IPS-15b (cell line): Measurements from ENCODE around the gene HOXD10.

Source experiments
- H3K27me3 ChIP-seq: one replicate; pipeline ENCODE4 v1.6.1; 2013; ENCODE audit warnings: low read length; ENCODE audit not compliant: control insufficient read depth, insufficient read depth
- H3K36me3 ChIP-seq: one replicate; pipeline ENCODE4 v1.6.1; 2013; ENCODE audit warnings: low read length; ENCODE audit not compliant: control insufficient read depth, insufficient read depth
- H3K4me1 ChIP-seq: one replicate; pipeline ENCODE4 v1.6.1; 2013; ENCODE audit warnings: mild to moderate bottlenecking, low read length; ENCODE audit not compliant: control insufficient read depth, insufficient read depth
- H3K4me3 ChIP-seq: one replicate; pipeline ENCODE4 v1.5.1; 2013; ENCODE audit warnings: low read depth, low read length
- H3K9ac ChIP-seq: one replicate; pipeline ENCODE4 v1.6.1; 2013; ENCODE audit warnings: low read depth, mild to moderate bottlenecking, low read length
- H3K9me3 ChIP-seq: one replicate; pipeline ENCODE4 v1.6.1; 2013; ENCODE audit warnings: mild to moderate bottlenecking, low read length; ENCODE audit not compliant: control insufficient read depth, insufficient read depth

The HOXD10 gene

DNA sequence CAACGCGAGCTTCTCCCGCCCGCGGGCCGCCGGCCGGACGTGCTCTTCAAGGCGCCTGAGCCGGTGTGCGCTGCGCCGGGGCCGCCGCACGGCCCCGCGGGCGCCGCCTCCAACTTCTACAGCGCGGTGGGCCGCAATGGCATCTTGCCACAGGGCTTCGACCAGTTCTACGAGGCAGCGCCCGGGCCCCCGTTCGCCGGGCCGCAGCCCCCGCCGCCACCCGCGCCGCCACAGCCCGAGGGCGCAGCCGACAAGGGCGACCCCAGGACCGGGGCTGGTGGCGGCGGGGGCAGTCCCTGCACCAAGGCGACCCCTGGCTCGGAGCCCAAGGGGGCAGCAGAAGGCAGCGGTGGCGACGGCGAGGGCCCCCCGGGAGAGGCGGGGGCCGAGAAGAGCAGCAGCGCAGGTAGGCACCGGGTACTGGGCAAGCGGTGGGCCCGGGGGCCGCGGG lies 8.8 kb upstream of the HOXD10 start:
- H3K36me3 ChIP-seq: no peaks in the 10 kb centered on the region
- peaks cover 2% of the 10 kb centered on the region for H3K4me1 ChIP-seq
- peaks cover 94% of the 10 kb centered on the region for H3K27me3 ChIP-seq
- H3K9ac ChIP-seq: no peak overlapping the region
- no peaks in the 10 kb centered on the region for H3K9me3 ChIP-seq
- no peak overlapping the region for H3K4me3 ChIP-seq

DNA sequence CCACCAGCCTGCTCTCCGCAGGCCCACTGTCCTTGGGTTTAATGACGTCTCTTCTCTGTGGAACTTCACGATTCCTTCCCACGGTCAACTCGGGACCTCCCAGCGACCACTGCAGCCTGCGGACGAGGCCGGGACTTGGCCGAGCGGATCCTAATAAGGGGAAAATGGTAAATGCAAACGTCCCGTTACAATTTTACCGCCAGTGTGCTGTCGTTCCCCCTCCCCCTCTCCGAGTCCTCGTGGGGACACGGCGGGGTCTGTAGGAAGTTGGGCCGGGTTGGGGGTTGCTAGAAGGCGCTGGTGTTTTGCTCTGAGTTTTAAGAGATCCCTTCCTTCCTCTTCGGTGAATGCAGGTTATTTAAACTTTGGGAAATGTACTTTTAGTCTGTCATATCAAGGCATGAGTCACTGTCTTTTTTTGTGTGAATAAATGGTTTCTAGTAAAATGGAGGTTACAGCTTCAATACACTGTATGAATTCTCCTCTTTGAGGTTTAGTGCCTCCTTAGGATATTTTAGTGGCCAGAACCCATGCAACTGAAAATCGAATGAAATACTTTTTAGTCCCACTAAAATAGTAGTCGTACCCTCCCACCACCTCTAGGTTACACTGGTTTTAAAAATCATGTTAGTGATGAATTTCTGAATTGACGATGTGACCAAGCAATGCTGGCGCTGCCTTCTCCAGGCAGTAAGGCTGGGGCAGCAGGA lies 7.2 kb upstream of the HOXD10 start:
- no peak overlapping the region for H3K4me3 ChIP-seq
- no peaks in the 10 kb centered on the region for H3K36me3 ChIP-seq
- peaks cover 94% of the 10 kb centered on the region for H3K27me3 ChIP-seq
- no peaks in the 10 kb centered on the region for H3K9me3 ChIP-seq
- H3K4me1 ChIP-seq: peaks cover 2% of the 10 kb centered on the region
- H3K9ac ChIP-seq: no peak overlapping the region

DNA sequence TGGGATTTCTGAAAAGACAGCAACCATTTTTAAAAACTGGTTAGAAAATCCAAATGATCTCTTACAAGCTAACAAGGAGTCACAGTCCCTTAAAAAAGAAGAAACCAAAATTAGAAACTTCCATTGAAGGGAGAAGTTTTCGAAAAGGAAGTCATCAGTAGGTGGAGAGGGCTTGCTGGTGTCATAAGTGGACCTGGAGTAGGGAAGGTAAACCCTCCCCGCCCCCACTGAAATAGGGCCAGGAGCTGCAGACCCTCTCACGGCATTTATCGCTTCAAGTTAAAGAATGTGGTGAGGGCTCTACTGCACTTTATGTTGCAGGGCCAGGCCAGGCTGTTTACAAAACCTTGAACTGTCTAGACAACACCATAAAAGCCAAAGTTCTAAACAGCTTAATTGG lies 6.6 kb upstream of the HOXD10 start:
- Histone ChIP-seq H3K27me3 (peaks cover 94% of the 10 kb centered on the region), H3K4me1 (peaks cover 2% of the 10 kb centered on the region)

DNA sequence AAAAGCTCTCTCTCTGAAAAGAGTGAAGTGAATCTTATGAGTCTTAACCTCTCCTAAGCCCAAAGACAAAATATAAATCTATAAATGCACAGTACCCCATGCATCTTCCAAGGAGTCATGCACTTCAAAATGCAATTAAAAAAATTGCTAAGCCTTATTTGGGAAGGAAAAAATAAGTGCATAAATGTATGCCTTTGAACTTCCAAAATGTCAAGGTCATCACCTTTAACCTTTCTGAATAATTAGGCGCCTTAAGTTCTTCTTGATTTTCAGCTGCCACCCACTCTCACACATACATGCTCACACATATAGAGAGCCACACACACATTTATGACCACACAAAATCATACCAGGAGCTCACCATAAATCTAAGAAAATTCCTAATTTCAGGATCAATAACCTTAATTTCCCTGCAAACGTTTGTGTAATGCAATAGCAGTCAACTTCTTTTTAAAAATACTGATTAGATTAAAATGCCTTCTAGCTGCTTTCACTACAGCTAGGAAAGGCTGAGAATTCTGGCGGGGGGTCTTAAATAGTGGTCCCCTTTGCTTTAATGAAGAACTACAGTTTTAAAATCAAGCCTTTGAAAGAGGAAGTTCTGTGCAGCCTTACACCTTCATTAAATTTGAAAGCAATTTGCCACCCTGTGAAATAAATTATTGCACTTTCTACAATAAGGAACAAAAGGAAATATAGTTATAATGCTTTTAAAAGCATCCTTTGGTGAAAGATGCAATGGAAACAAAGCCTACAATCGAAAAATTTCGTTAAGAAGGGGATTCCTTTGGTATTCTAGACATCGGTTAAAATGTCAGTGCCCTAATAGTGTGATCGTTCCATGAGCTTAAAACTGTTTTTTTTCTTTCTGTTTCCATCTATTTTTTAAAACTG lies 5.9 kb upstream of the HOXD10 start:
- no peaks in the 10 kb centered on the region for H3K9me3 ChIP-seq
- H3K27me3 ChIP-seq: peaks cover 94% of the 10 kb centered on the region
- no peak overlapping the region for H3K9ac ChIP-seq
- no peaks in the 10 kb centered on the region for H3K36me3 ChIP-seq
- peaks cover 2% of the 10 kb centered on the region for H3K4me1 ChIP-seq
- H3K4me3 ChIP-seq: peak overlapping the region; percentile 5

More for the DNA sequence above, 6.6 kb upstream of the HOXD10 start:
- peak overlapping the region; percentile 5 for H3K4me3 ChIP-seq
- H3K9ac ChIP-seq: no peak overlapping the region
- no peaks in the 10 kb centered on the region for H3K36me3 ChIP-seq
- no peaks in the 10 kb centered on the region for H3K9me3 ChIP-seq

DNA sequence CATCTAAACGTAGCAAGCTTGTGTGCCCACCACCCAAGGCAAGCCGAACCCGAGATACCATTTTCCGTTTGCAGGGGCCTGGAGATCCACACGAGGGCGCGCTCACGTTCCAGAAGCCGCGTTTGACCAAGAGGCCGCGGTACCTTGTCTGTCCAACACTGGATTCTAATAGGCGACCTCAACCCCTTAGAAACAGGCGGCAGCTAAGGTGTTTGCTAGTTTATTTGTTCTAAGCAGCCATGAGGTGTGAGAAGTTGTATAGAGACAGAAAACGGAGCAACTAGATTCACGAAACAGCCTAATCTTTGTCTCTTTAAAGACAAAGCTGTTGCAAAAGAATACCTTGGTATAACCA lies 5.3 kb upstream of the HOXD10 start:
- Histone ChIP-seq H3K4me3 (no peak overlapping the region), H3K4me1 (peaks cover 2% of the 10 kb centered on the region), H3K36me3 (no peaks in the 10 kb centered on the region), H3K9ac (no peak overlapping the region), H3K9me3 (no peaks in the 10 kb centered on the region), H3K27me3 (peaks cover 94% of the 10 kb centered on the region)

DNA sequence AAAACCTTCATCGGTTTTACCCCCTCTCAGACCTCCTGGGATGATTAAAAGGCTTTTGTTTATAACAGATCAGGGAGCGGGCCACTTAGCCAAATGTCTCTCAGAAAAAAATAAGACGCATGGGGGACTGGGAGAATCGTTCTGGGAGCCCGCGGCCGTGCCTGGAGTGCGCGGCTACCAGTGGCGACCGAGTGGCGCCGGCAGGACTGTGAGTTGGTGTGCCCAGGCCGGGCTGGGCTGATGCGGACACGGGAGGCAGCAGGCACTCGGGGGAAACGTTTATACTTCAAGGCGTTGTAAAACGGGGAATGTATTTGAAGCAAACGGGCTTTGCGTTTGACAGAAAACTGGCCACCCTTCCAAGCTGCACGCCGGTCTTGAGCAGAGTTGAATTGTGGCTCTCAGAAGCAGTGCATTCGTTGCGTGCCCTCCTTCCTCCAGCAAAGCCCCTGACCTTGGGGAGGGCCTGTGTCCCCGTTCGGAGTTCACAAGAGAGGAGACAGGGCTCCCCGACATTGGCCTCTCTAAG lies 4.7 kb upstream of the HOXD10 start:
- Histone ChIP-seq H3K4me1 (peaks cover 2% of the 10 kb centered on the region), H3K9ac (no peak overlapping the region), H3K27me3 (peaks cover 97% of the 10 kb centered on the region)

DNA sequence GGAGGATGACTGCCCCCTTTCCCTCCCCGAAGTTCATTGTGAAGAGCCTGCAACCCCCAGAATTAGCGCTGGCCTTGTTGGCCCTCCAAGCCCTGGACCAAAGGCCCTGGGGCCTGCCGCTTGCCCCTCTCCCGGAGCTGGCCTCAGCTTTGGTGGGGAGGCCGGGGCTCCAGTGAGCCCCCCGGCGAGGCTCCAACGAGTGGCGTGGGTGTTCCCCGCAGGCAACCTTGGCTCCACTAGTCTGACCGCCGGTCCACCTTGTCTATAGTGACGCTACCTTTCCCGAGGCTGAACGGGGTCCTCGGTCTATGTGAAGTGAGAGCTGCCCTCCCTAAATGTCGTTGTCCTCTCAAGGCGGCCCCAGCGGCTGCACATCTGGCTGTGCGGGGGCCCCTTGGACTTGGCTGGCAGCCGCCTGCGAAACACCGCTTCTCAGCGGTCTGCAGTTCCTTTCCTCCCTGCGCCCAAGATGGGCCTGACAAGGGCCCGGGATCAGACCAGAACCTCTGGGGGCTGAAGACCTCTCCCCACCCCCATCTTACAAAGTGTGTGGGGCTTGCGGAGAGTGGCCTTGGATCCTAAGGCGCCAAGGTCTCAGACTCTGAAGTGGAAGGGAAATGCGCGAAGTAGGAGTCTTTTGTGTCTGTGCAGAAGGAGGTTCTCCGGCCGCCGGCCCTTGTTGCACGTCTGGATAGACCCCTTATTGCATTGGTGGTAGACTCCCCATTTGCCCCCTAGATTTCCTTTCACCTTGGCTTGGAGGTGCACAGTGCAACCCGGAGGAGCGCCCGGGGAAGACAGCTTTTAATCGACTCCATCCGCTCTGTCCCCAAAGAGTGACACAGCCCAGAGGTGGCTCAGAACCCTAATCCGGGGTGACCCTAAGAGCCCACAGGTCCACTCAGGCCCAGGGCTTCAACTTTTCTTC lies 3.9 kb upstream of the HOXD10 start:
- H3K36me3 ChIP-seq: no peaks in the 10 kb centered on the region
- H3K27me3 ChIP-seq: peaks cover 98% of the 10 kb centered on the region
- no peaks in the 10 kb centered on the region for H3K9me3 ChIP-seq
- peak overlapping the region; percentile 16 for H3K4me3 ChIP-seq
- peaks cover 2% of the 10 kb centered on the region for H3K4me1 ChIP-seq
- H3K9ac ChIP-seq: no peak overlapping the region

More for the DNA sequence above, 4.7 kb upstream of the HOXD10 start:
- no peaks in the 10 kb centered on the region for H3K36me3 ChIP-seq
- H3K9me3 ChIP-seq: no peaks in the 10 kb centered on the region
- peak overlapping the region; percentile 16 for H3K4me3 ChIP-seq

DNA sequence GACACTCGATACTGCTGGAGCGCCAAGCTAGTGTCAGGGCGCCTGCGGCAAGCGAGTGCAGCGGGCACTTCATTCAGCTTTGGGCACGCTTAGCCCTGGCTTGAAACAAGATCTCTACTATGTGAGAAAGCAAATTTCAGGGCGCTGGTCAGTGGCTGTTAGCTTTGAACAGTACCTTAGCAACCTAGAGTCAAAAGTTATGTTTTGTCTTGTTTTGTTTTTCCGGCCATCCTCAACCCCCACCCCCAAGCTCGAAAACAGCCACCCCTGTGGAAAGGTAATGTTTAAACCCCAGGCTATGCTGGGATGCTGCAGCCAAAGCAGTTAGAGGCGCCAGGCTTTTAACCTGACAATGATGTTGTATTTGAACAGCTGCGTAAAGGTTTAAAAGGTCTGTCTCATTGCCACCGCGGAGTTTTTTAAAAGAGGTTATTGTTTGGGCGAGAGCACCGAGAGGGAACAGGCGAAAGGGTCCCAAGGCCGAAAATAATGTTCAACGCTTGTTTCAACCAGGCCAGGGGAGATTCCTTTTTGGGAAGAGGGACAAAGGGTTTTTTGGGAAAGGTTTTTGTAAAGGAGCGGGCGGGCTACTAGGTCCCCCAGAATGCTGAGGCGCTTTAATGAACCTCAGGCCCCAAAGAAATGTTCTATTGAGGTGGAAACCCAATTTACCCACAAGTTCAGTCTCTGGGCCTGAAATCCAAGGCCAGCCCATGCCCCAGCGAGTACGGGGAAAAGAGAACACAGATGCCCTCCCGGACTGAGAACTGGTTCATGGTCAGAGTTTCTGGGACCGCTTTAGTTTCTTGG lies 2.3 kb upstream of the HOXD10 start:
- Histone ChIP-seq H3K9ac (no peak overlapping the region), H3K27me3 (peaks cover 100% of the 10 kb centered on the region), H3K9me3 (no peaks in the 10 kb centered on the region), H3K4me3 (peak overlapping the region; percentile 18), H3K36me3 (no peaks in the 10 kb centered on the region), H3K4me1 (peaks cover 2% of the 10 kb centered on the region)

DNA sequence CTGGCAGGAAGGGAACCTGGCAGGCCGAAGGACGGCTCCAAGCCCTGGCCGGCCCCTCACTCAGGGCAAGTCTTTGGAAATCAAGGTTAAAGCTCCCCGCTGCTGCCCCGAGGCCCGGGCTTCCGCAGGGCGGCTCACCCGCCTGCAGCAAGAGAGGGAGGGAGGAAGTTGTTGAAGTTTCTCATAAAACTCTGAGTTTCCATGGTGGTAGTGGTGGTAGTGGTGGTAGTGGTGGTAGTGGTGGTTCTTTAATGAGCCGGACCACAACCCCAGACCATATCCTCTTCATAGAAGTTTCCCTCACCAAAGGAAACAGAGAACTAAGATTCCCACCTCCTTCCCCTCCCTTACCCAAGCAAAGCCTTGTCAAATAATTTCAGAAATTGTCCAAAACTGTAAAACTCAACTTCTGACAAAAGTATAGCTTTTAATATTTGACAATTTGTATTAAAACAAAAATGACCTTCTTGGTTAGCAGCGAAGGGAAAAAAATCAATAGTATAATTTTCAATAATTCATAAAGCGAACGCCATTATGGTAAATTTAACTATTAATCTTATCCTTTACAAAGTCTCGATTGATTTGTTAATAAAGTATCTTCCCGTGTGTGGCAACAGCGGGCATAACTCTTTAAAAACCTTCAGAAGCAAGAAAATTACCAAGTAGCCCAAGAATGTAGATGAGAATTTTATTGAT lies 1.5 kb upstream of the HOXD10 start:
- Histone ChIP-seq H3K36me3 (no peaks in the 10 kb centered on the region), H3K27me3 (peaks cover 100% of the 10 kb centered on the region), H3K4me1 (peaks cover 2% of the 10 kb centered on the region), H3K9ac (no peak overlapping the region), H3K4me3 (no peak overlapping the region), H3K9me3 (no peaks in the 10 kb centered on the region)

DNA sequence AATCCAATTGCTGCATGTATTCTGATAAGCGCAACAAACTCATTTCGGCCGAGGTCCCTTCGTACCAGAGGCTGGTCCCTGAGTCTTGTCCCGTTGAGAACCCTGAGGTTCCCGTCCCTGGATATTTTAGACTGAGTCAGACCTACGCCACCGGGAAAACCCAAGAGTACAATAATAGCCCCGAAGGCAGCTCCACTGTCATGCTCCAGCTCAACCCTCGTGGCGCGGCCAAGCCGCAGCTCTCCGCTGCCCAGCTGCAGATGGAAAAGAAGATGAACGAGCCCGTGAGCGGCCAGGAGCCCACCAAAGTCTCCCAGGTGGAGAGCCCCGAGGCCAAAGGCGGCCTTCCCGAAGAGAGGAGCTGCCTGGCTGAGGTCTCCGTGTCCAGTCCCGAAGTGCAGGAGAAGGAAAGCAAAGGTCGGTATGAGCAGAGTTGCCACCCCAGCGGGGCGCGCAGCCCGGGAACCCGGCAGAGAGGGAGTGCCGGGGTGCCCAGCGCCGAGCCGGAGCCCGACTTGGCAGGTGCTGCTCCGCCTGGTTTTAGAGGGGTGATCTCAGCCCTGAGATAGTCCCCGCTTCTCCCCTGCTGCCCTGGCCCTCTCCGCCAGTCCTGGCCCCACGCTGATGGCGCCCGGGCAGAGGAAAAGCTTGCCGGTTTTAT lies 714 bp downstream of the HOXD10 start:
- Histone ChIP-seq H3K9ac (no peak overlapping the region), H3K36me3 (no peaks in the 10 kb centered on the region)

More for the DNA sequence above, 714 bp downstream of the HOXD10 start:
- peak overlapping the region; percentile 22 for H3K4me3 ChIP-seq
- no peaks in the 10 kb centered on the region for H3K9me3 ChIP-seq
- peaks cover 100% of the 10 kb centered on the region for H3K27me3 ChIP-seq
- H3K4me1 ChIP-seq: no peaks in the 10 kb centered on the region
